ENCODE data around the gene INA. TPM values are rescaled to one million over a fixed set of nuclear protein-coding genes. Genes with fewer than 3 reads are reported as not detected.
"Not testable (repeated sequence)": the region's sequence is repeated elsewhere in the genome, so short reads cannot be mapped to it uniquely, and the experiment has no call there.

INA gene
- total RNA-seq, 2 experiments from 2014 or later = 0.32 to 0.35 TPM

DNA sequence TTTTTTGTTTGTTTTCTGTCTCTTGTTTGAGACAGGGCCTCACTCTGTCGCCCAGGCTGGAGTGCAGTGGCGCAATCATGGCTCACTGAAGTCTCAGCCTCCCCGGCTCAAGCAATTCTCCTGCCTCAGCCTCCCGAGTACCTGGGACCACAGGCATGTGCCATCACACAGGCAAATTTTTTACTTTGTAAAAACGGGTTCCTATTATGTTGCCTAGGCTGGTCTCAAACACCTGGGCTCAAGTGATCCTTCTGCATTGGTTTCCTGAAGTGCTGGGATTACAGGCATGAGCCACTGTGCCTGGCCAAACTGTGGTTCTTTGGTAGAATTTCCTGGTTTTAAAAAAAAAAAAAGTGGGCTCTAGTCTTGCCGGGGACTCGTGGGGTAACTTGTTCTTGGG, 31.4 kb upstream of the INA start, which contains the start of gene RPEL1:
Gene RPEL1 (plus strand): TSS at position 301 of the 400 bp plus-strand sequence. CDS start 110 bp downstream, outside the sequence.
- H3K27ac Mint-ChIP-seq; H3K27me3 Mint-ChIP-seq; H3K9me3 Mint-ChIP-seq (ENCODE audit: low read depth); H3K4me3 Mint-ChIP-seq; ATAC-seq; POLR2A ChIA-PET; H3K4me1 Mint-ChIP-seq; DNase-seq; H3K36me3 Mint-ChIP-seq (ENCODE audit: low read depth): not testable (repeated sequence)
- CTCF ChIA-PET = interaction anchor here (1.0 to 3.7 kb wide), 6 partner anchors 30 to 378 kb away, joined by 3 to 18 read pairs (median 4); no protein-coding TSS in a partner anchor
- intact Hi-C loops (cut with DNase I, micrococcal nuclease) = loop anchor here (2.0 kb wide), 3 partner anchors 53 to 411 kb away; partner anchors contain the start of gene NT5C2 (in 1 of the 2)

- Mint-ChIP-seq H3K27me3 (peaks cover 2% of the 10 kb centered on the region), H3K36me3 (ENCODE audit: low read depth) (no peaks in the 10 kb centered on the region), H3K4me1 (peaks cover 6% of the 10 kb centered on the region), H3K27ac (no peak overlapping the region), H3K4me3 (no peak overlapping the region), H3K9me3 (ENCODE audit: low read depth) (peaks cover 2% of the 10 kb centered on the region)
- ATAC-seq = no peak
- no peak for DNase-seq
- POLR2A ChIA-PET = no interaction called here
- intact Hi-C loops (cut with DNase I, micrococcal nuclease) = no loop called here
- CTCF ChIA-PET = interaction anchor here (1.1 to 1.5 kb wide), 3 partner anchors 18 to 329 kb away, joined by 4 to 8 read pairs (median 4); partner anchors contain the start of gene CNNM2
Observed at GRCh38 chr10:103246324-103246723, 30.6 kb upstream of the INA start.

DNA sequence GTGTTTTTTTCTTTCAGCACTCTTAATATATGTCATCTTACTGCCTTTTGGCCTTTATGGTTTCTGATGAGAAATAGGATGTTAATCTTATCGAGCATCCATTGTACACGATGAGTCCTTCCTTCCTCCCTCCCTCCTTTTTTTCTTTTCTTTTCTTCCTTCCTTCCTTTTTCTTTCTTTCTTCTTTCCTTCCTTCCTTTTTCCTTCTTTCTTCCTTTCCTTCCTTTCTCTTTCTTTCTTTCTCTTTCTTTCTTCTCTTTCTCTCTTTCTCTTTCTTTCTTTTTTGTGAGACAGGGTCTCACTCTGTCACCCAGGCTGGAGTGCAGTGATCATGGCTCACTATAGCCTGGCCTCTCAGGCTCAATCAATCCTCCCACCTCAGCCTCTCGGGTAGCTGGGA, 22.8 kb upstream of the INA start:
- ATAC-seq (no peak), DNase-seq (no peak)
- intact Hi-C loops (cut with DNase I, micrococcal nuclease) = no loop called here
- H3K4me1 Mint-ChIP-seq = peaks cover 5% of the 10 kb centered on the region
- no peak overlapping the region for H3K27ac Mint-ChIP-seq
- POLR2A ChIA-PET = no interaction called here
- H3K36me3 Mint-ChIP-seq (ENCODE audit: low read depth) = no peaks in the 10 kb centered on the region
- CTCF ChIA-PET = interaction anchor here (2.0 kb wide), 1 partner anchor 10 kb away, joined by 7 read pairs; no protein-coding TSS in a partner anchor
- peaks cover 3% of the 10 kb centered on the region for H3K9me3 Mint-ChIP-seq (ENCODE audit: low read depth)
- H3K27me3 Mint-ChIP-seq = peaks cover 2% of the 10 kb centered on the region
- no peak overlapping the region for H3K4me3 Mint-ChIP-seq

- H3K4me1 Mint-ChIP-seq = peaks cover 5% of the 10 kb centered on the region
- H3K36me3 Mint-ChIP-seq (ENCODE audit: low read depth) = no peaks in the 10 kb centered on the region
- no peak overlapping the region for H3K27ac Mint-ChIP-seq
- DNase-seq (peak; percentile 50), ATAC-seq (peak; percentile 96)
- ChIA-PET POLR2A (no interaction called here), CTCF (interaction anchor here (0.6 to 2.0 kb wide), 3 partner anchors 10 to 252 kb away, joined by 3 to 7 read pairs (median 4); no protein-coding TSS in a partner anchor)
- intact Hi-C loops (cut with DNase I, micrococcal nuclease) = no loop called here
- H3K4me3 Mint-ChIP-seq = no peak overlapping the region
- peaks cover 4% of the 10 kb centered on the region for H3K9me3 Mint-ChIP-seq (ENCODE audit: low read depth)
- peaks cover 2% of the 10 kb centered on the region for H3K27me3 Mint-ChIP-seq
Observed at GRCh38 chr10:103254538-103255325, 22.2 kb upstream of the INA start.

- ChIA-PET CTCF (interaction anchor here (0.6 to 0.8 kb wide), 3 partner anchors 42 to 430 kb away, joined by 4 to 6 read pairs (median 4); no protein-coding TSS in a partner anchor), POLR2A (interaction anchor here (0.6 kb wide), 1 partner anchor 76 kb away, joined by 3 read pairs; no protein-coding TSS in a partner anchor)
- Mint-ChIP-seq H3K9me3 (ENCODE audit: low read depth) (peaks cover 9% of the 10 kb centered on the region), H3K36me3 (ENCODE audit: low read depth) (peaks cover 3% of the 10 kb centered on the region), H3K4me1 (peaks cover 5% of the 10 kb centered on the region), H3K4me3 (no peak overlapping the region), H3K27ac (no peak overlapping the region), H3K27me3 (peaks cover 5% of the 10 kb centered on the region)
- ATAC-seq = no peak
- DNase-seq = no peak
- intact Hi-C loops (cut with DNase I, micrococcal nuclease) = no loop called here
Observed at GRCh38 chr10:103256613-103257012, 20.3 kb upstream of the INA start.

DNA sequence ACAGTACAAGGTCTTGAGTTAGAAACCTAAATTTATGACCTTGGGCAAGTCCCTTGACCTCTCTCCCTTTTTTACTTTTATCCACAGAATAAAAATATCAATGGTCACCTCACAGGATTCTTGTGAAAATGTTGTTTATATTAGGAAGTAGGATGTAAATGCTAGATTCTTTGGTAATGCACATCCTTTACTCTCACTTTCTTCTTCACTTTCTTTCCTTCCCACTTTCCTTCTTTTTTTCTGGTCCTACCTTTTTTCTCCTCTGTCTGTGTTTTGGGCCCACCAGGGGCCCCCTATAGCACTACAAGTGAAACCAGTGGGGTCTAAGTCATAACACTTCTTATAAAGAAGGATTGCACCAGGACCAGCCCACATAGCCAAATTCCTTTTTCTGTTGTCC, 19.1 kb upstream of the INA start:
- H3K4me1 Mint-ChIP-seq = peaks cover 8% of the 10 kb centered on the region
- ChIA-PET POLR2A (no interaction called here), CTCF (no interaction called here)
- H3K36me3 Mint-ChIP-seq (ENCODE audit: low read depth) = peaks cover 3% of the 10 kb centered on the region
- peaks cover 9% of the 10 kb centered on the region for H3K9me3 Mint-ChIP-seq (ENCODE audit: low read depth)
- peaks cover 8% of the 10 kb centered on the region for H3K27me3 Mint-ChIP-seq
- no peak for ATAC-seq
- no peak for DNase-seq
- H3K27ac Mint-ChIP-seq = no peak overlapping the region
- H3K4me3 Mint-ChIP-seq = no peak overlapping the region
- intact Hi-C loops (cut with DNase I, micrococcal nuclease) = no loop called here

DNA sequence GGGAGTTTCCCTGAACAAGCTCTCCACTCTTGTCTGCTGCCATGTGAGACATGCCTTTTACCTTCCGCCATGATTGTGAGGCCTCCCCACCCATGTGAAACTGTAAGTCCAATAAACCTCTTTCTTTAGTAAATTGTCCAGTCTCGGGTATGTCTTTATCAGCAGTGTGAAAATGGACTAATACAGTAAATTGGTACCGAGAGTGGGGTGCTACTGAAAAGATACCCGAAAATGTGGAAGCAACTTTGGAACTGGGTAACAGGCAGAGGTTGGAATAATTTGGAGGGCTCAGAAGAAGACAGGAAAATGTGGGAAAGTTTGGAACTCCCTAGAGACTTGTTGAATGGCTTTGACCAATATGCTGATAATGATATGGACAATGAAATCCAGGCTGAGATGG, 18.0 kb upstream of the INA start:
- H3K27me3 Mint-ChIP-seq = peaks cover 16% of the 10 kb centered on the region
- H3K27ac Mint-ChIP-seq; ATAC-seq; H3K9me3 Mint-ChIP-seq (ENCODE audit: low read depth); H3K4me1 Mint-ChIP-seq; H3K4me3 Mint-ChIP-seq; CTCF ChIA-PET; intact Hi-C loops (cut with DNase I, micrococcal nuclease); H3K36me3 Mint-ChIP-seq (ENCODE audit: low read depth); DNase-seq; POLR2A ChIA-PET: not testable (repeated sequence)

DNA sequence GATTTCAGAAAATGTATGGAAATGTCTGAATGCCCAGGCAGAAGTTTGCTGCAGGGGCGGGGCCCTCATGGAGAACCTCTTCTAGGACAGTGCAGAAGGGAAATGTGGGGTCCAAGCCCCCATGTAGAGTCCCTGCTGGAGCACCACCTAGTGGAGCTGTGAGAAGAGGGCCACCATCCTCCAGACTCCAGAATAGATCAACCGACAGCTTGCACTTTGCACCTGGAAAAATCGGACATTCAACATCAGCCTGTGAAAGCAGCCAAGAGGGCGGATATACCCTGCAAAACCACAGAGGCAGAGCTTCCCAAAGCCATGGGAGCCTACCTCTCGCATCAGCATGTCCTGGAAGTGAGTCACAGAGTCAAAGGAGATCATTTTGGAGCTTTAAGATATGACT, 16.9 kb upstream of the INA start:
- Mint-ChIP-seq H3K36me3 (ENCODE audit: low read depth) (peaks cover 3% of the 10 kb centered on the region), H3K4me3 (no peak overlapping the region), H3K4me1 (peaks cover 6% of the 10 kb centered on the region), H3K27ac (no peak overlapping the region), H3K9me3 (ENCODE audit: low read depth) (peaks cover 9% of the 10 kb centered on the region), H3K27me3 (peaks cover 18% of the 10 kb centered on the region)
- ATAC-seq = no peak
- ChIA-PET CTCF (interaction anchor here (0.9 kb wide), 1 partner anchor 63 kb away, joined by 4 read pairs; no protein-coding TSS in a partner anchor), POLR2A (no interaction called here)
- no peak for DNase-seq
- intact Hi-C loops (cut with DNase I, micrococcal nuclease) = no loop called here

DNA sequence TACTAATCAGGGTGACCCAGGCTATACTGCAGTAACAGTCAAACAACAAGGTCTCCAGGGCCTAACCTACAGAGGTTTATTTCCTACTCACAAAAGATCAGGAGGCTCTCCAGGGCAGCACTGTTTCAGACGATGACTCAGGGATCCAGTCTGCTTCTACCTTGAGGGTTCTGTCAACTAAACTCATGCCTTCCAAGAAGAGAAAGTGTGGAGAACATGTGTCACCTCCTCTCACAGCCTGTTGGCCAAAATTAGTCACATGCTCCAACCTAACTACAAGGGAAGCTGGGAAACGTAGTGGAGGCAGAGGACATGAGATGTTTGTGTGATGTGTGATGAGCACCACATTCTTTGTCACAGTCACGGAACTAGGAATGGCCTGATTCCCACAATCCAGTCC, 14.7 kb upstream of the INA start:
- H3K4me1 Mint-ChIP-seq = peaks cover 4% of the 10 kb centered on the region
- no peak overlapping the region for H3K4me3 Mint-ChIP-seq
- no peak overlapping the region for H3K27ac Mint-ChIP-seq
- peak; percentile 95 for ATAC-seq
- intact Hi-C loops (cut with DNase I, micrococcal nuclease) = no loop called here
- peaks cover 3% of the 10 kb centered on the region for H3K36me3 Mint-ChIP-seq (ENCODE audit: low read depth)
- peaks cover 9% of the 10 kb centered on the region for H3K9me3 Mint-ChIP-seq (ENCODE audit: low read depth)
- DNase-seq = peak; percentile 31
- ChIA-PET POLR2A (no interaction called here), CTCF (no interaction called here)
- H3K27me3 Mint-ChIP-seq = peaks cover 28% of the 10 kb centered on the region

DNA sequence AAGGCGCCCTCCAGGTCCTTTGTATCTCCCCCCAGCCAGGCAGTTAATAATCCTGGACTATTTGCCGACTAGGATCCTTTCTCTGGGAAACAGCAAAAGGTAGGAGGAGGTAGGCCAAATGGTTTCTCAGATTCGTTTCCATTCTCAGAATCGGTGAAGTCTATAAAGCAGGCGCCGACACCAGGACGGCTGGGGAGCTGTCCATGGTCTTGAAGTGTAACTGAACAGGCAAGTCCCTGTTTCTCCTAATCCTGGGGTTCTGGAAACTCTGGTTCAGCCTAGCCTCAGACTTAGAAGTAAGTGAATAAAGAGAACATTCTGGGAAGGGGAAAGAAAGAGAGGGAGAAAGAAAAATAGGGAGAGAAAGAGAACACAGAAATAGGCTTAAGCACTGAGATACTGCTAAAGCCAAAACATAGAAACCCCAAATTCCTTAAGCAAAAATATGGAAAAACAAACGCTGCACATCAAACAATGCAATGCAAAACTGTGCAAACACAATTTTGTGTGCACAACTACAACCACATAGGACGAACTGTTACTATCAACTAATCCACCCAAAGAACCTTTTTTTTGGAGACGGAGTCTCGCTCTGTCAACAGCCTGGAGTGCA, 11.1 kb upstream of the INA start:
- H3K27ac Mint-ChIP-seq = no peak overlapping the region
- ChIA-PET CTCF (no interaction called here), POLR2A (no interaction called here)
- DNase-seq (peak; percentile 71), ATAC-seq (no peak)
- no peak overlapping the region for H3K4me3 Mint-ChIP-seq
- peaks cover 4% of the 10 kb centered on the region for H3K4me1 Mint-ChIP-seq
- H3K27me3 Mint-ChIP-seq = peaks cover 34% of the 10 kb centered on the region
- peaks cover under 1% of the 10 kb centered on the region for H3K36me3 Mint-ChIP-seq (ENCODE audit: low read depth)
- peaks cover 3% of the 10 kb centered on the region for H3K9me3 Mint-ChIP-seq (ENCODE audit: low read depth)
- intact Hi-C loops (cut with DNase I, micrococcal nuclease) = loop anchor here in 1 of 2 experiments (1.0 kb wide), 1 partner anchor 13 kb away; no protein-coding TSS in a partner anchor

DNA sequence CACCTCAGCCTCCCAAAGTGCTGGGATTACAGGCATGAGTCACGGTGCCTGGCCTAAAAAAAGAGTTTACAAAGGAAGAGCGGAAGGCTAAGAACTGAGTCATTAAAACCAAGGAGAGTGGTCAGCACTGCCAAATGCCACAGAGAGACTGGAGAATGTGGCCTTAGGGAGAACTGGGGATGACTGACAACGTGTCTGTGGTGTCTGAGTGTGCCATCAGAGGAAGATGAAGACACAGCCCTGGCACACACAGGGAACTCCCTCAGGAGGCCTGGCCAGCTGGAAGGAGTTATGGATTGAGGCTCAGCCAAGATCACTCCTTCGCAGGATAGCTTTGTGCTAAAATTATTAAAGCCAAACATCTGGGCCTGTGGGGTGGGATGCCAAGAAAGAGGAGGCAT, 3.9 kb upstream of the INA start:
- Mint-ChIP-seq H3K4me3 (no peak overlapping the region), H3K9me3 (ENCODE audit: low read depth) (no peaks in the 10 kb centered on the region), H3K27ac (no peak overlapping the region), H3K36me3 (ENCODE audit: low read depth) (no peaks in the 10 kb centered on the region), H3K4me1 (peaks cover 4% of the 10 kb centered on the region), H3K27me3 (peaks cover 35% of the 10 kb centered on the region)
- POLR2A ChIA-PET = no interaction called here
- DNase-seq = no peak
- no peak for ATAC-seq
- intact Hi-C loops (cut with DNase I, micrococcal nuclease) = no loop called here
- CTCF ChIA-PET = no interaction called here

Measured in activated CD4-positive, alpha-beta T cell treated with anti-CD3 and anti-CD28 coated beads for 36 hours (primary cell).